ENCODE data around the gene RASAL2. TPM values are rescaled to one million over a fixed set of nuclear protein-coding genes. Genes with fewer than 3 reads are reported as not detected.

RASAL2 gene
- total RNA-seq, 1 donor from 2014 or later, result 35.7 TPM

- H3K4me1 Mint-ChIP-seq, result no peaks in the 10 kb centered on the region
- DNase-seq (ENCODE audit: low spot score in 2 of 2, unreplicated experiment in 2 of 2), result no peak
- H3K36me3 Mint-ChIP-seq, result no peaks in the 10 kb centered on the region
- TF ChIP-seq CTCF (IDR thresholded peaks at IDR 0.05; ENCODE audit: unreplicated experiment), result no peak
- H3K27ac Mint-ChIP-seq, result no peak overlapping the region
- H3K9me3 Mint-ChIP-seq, result no peaks in the 10 kb centered on the region
- no peak overlapping the region for H3K4me3 Mint-ChIP-seq
- no peaks in the 10 kb centered on the region for H3K27me3 Mint-ChIP-seq (ENCODE audit: low read depth)
These were observed 400.7 kb downstream of the RASAL2 start for GRCh38 chr1:178494569-178494971.

- H3K4me1 Mint-ChIP-seq, result no peaks in the 10 kb centered on the region
- no peaks in the 10 kb centered on the region for H3K9me3 Mint-ChIP-seq
- H3K4me3 Mint-ChIP-seq, result no peak overlapping the region
- TF ChIP-seq CTCF (IDR thresholded peaks at IDR 0.05; ENCODE audit: unreplicated experiment), result no peak
- H3K27ac Mint-ChIP-seq, result no peak overlapping the region
- no peaks in the 10 kb centered on the region for H3K36me3 Mint-ChIP-seq
- DNase-seq (ENCODE audit: low spot score in 2 of 2, unreplicated experiment in 2 of 2), result no peak
- H3K27me3 Mint-ChIP-seq (ENCODE audit: low read depth), result no peaks in the 10 kb centered on the region
These were observed 401.3 kb downstream of the RASAL2 start for GRCh38 chr1:178495158-178495557.

GRCh38 chr1:178495741-178496409 lies 402.0 kb downstream of the RASAL2 start:
- TF ChIP-seq CTCF (IDR thresholded peaks at IDR 0.05; ENCODE audit: unreplicated experiment), result no peak
- H3K36me3 Mint-ChIP-seq, result no peaks in the 10 kb centered on the region
- no peaks in the 10 kb centered on the region for H3K9me3 Mint-ChIP-seq
- H3K4me1 Mint-ChIP-seq, result no peaks in the 10 kb centered on the region
- no peak overlapping the region for H3K4me3 Mint-ChIP-seq
- H3K27ac Mint-ChIP-seq, result no peak overlapping the region
- no peak for DNase-seq (ENCODE audit: low spot score in 2 of 2, unreplicated experiment in 2 of 2)
- no peaks in the 10 kb centered on the region for H3K27me3 Mint-ChIP-seq (ENCODE audit: low read depth)

- DNase-seq (ENCODE audit: low spot score in 2 of 2, unreplicated experiment in 2 of 2), result no peak
These were observed 402.7 kb downstream of the RASAL2 start, which contains the start of gene CLEC20A for GRCh38 chr1:178496410-178497135. Gene CLEC20A (minus strand): TSS chr1:178496964. CDS start chr1:178496939, 25 bp downstream.

GRCh38 chr1:178497903-178498478 lies 404.1 kb downstream of the RASAL2 start:
- Mint-ChIP-seq H3K27me3 (ENCODE audit: low read depth) (no peaks in the 10 kb centered on the region), H3K9me3 (no peaks in the 10 kb centered on the region), H3K4me3 (no peak overlapping the region), H3K4me1 (no peaks in the 10 kb centered on the region), H3K36me3 (no peaks in the 10 kb centered on the region), H3K27ac (no peak overlapping the region)
- no peak for TF ChIP-seq CTCF (IDR thresholded peaks at IDR 0.05; ENCODE audit: unreplicated experiment)
- no peak for DNase-seq (ENCODE audit: low spot score in 2 of 2, unreplicated experiment in 2 of 2)

More at GRCh38 chr1:178496410-178497135, 402.7 kb downstream of the RASAL2 start, which contains the start of gene CLEC20A:
- no peaks in the 10 kb centered on the region for H3K27me3 Mint-ChIP-seq (ENCODE audit: low read depth)
- TF ChIP-seq CTCF (IDR thresholded peaks at IDR 0.05; ENCODE audit: unreplicated experiment), result no peak
- H3K4me1 Mint-ChIP-seq, result no peaks in the 10 kb centered on the region
- H3K4me3 Mint-ChIP-seq, result no peak within 1 kb of the TSS
- H3K27ac Mint-ChIP-seq, result no peak within 1 kb of the TSS
- no peaks in the 10 kb centered on the region for H3K36me3 Mint-ChIP-seq
- no peaks in the 10 kb centered on the region for H3K9me3 Mint-ChIP-seq

Data from mesothelial cell of epicardium (in vitro differentiated cells).